Epithelial cell of esophagus (primary cell): ENCODE results near the gene CAPN8.

Experiments used
- DNase-seq: peaks from one replicate; pipeline ENCODE4 v3.0.0; 2010; ENCODE audit warnings: low read depth
- H3K4me3 ChIP-seq: 2 replicates; pipeline ENCODE4 v1.5.1; 2011; ENCODE audit warnings: mild to moderate bottlenecking, low read length, control low read depth
- TF ChIP-seq, protein P1 (sequence below): IDR thresholded peaks from 2 replicates; pipeline ENCODE4 v1.5.1; 2011; ENCODE audit warnings: low read depth, mild to moderate bottlenecking, low read length, control low read depth, inconsistent platforms; ENCODE audit not compliant: insufficient read depth; ENCODE audit errors: missing control alignments

Gene CAPN8

DNA sequence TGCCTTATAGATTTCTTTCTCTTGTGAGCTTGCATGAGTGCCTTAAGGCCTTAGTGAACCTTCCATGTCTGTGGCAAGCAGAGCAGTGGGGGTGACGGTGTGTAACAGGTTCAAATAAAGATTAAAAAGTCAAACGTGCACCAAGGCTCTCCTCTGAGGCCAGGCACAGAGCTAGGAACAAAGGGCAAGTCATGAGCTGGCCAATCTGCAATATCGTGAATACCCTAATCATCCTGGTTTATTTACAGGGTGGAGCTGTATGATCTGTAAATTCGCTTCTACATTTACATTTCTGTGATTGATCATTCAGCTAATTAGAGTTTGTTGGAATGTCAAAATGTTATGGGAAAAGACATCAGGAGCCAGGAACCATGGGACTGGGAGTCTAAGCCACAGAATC lies 120.2 kb downstream of the CAPN8 start:
- no peak overlapping the region for H3K4me3 ChIP-seq
- TF ChIP-seq, protein P1, sequence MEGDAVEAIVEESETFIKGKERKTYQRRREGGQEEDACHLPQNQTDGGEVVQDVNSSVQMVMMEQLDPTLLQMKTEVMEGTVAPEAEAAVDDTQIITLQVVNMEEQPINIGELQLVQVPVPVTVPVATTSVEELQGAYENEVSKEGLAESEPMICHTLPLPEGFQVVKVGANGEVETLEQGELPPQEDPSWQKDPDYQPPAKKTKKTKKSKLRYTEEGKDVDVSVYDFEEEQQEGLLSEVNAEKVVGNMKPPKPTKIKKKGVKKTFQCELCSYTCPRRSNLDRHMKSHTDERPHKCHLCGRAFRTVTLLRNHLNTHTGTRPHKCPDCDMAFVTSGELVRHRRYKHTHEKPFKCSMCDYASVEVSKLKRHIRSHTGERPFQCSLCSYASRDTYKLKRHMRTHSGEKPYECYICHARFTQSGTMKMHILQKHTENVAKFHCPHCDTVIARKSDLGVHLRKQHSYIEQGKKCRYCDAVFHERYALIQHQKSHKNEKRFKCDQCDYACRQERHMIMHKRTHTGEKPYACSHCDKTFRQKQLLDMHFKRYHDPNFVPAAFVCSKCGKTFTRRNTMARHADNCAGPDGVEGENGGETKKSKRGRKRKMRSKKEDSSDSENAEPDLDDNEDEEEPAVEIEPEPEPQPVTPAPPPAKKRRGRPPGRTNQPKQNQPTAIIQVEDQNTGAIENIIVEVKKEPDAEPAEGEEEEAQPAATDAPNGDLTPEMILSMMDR: no peak
- no peak for DNase-seq

DNA sequence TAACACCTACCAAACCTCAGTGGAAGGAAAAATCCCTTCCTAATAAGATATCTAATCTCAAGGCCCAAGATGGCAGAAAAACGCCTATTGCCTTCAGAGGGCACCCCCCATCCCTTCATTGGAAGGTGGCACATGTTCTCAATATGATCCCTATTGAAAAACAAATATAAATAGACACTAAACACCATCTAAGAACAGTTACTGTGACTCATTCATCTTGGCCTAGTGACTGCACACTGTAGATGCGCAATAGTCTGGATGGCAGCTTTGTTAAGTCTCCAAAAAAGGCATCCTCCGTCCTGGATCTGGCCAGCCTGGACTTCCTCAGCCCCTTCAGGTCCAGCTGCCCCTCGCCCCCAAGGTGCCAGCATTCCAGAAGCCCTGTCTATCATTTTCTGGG lies 121.9 kb downstream of the CAPN8 start:
- H3K4me3 ChIP-seq: no peak overlapping the region
- TF ChIP-seq, protein P1: no peak
- DNase-seq: no peak

DNA sequence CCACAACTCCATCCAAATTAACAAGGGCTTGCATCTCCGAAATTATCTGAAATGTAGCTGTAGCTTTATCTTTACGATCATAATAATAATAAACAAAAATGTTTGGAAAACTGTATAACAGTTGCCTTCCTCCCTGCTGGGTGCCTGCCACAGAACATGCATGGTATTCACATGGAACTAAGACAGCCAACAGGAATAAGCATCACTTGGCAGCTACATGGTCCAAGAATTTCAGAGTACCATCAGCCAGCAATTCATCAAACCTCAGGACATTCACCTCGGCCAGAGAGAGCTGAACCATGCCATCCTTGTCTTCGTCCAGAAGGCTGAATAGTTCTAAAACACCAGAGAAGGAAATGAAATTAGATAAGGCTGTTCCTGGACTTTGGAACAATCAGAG lies 122.7 kb downstream of the CAPN8 start:
- TF ChIP-seq, protein P1: no peak
- no peak overlapping the region for H3K4me3 ChIP-seq
- DNase-seq: no peak

DNA sequence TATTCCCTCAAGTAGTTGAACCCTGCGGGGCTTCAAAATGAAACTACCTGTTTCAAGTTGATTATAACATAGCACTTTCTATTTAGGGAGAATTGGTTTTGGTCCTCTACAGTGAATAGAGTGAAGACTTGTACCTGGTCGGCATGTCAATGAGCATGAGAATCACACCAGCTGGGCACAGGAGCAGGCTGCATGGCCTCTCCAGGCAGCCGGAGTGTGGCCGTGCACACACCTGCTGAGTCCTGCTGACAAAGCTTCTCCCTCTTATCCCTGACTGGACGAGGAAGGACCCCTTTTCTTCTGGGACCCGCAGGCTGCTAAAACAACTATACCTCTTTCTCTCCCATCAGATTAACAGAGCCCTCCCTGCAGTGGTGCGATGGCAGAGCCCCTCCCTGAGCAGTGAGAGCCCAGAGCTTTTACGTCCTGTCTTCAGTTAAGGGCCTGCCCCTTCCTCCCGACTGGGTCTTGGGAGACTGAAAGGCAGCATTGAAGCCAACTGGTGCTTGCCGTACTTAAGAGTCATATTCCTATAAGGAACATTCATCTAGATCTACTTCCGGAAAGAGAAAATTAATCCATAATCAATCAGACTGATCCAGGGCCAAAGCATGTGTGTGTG lies 124.9 kb downstream of the CAPN8 start:
- H3K4me3 ChIP-seq: no peak overlapping the region
- DNase-seq: no peak
- TF ChIP-seq, protein P1: no peak

DNA sequence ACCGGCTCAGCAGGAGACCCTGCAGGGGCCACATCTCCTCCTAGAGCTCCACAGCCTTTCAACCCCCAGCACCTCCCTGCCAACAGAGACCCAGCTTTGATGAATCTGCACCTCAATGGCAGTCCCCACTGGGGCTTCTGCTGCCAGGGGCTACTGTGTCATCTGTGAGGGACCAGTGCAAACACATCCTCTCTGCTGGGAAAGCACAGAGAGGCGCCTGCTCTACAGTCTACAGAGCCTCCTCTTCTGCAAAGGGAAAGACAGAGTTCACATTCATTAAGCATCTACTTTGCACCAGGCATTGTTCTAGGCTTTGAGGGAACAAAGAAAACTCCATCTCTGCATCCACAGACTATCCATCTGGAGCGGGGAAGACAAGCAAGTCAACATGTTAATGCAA lies 125.8 kb downstream of the CAPN8 start:
- TF ChIP-seq, protein P1: no peak
- H3K4me3 ChIP-seq: no peak overlapping the region
- DNase-seq: no peak

DNA sequence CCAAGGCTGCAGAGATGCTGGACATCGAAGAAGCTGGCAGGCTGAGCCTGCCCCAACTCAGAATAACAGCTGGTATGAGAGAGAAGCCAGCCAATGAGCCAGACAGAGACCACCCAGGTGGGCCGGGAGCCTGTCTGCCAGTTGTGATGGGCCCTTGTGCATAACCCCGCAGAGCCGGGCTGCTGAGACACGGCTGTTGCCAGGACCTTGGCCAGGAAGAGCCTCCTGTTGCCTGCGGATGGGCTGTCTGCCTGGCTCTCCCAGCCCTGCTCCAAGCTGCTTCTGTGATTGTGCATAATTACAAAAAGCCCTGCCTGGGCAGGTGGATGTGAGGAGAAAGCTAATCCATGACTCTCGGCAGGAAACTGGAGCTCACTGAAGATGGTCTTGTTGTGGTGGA lies 126.5 kb downstream of the CAPN8 start:
- DNase-seq: no peak
- no peak overlapping the region for H3K4me3 ChIP-seq
- TF ChIP-seq, protein P1: no peak

DNA sequence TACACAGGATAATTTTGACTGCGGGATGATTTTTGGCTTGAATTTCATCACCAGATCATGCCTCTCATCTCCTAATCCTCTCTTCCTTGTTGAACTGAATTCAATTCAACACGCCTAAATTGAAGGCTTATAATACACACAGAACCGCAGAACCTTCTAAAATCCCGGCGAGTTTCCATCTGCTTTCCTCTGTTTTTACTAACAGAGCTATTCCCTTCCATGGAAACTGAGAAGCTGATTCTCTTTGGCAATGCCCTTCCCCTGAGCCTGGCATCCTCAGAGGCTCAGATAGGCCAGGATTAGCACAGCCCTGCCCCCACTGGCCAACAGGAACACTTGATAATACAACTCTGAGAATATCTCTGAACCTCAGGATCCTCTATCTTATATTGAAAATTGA lies 130.2 kb downstream of the CAPN8 start:
- no peak for DNase-seq
- no peak overlapping the region for H3K4me3 ChIP-seq
- TF ChIP-seq, protein P1: no peak
